HCT116 (cell line): ENCODE measurements around the gene RALGAPA1. TPM values are rescaled to one million over a fixed set of nuclear protein-coding genes. Genes with fewer than 3 reads are reported as not detected.

Experiments used
- ATAC-seq: fragments of 200-7000 bp; cut with Tn5 transposase; 2 replicates; pipeline ENCODE4 v1.9.1; 2020; ENCODE audit warnings: mild to moderate bottlenecking, moderate library complexity
- BruUV-seq: library from RNA; stranded (reverse); fragments of 400-500 nt; replicated peaks from 2 replicates; lab custom pipeline; 2021; lab: Mats Ljungman, UMichigan
- CTCF ChIA-PET: fragments of 300-600 bp; sonication (Branson Sonifier 250); formaldehyde crosslinking; loops from one replicate; lab custom pipeline; 2021; ENCODE audit warnings: antibody characterized with exemption; lab: Charles Lee
- POLR2A ChIA-PET: fragments of 300-600, 350-600 bp; sonication (Branson Sonifier 250); formaldehyde crosslinking; loops from one replicate; lab custom pipeline; 2021; ENCODE audit warnings: antibody characterized with exemption; lab: Charles Lee
- RAD21 ChIA-PET, 2 experiments: fragments of 300-600 bp; sonication (Branson Sonifier 250); formaldehyde crosslinking; loops; one replicate each; lab custom pipeline; 2023; ENCODE audit warnings: low total read pairs in 2 of 2; ENCODE audit not compliant: uncharacterized antibody in 2 of 2, unreplicated experiment in 2 of 2, low non-redundant PET in 1 of 2; lab: Charles Lee
- DNase-seq: peaks from one replicate; pipeline ENCODE4 v3.0.0-alpha.2; 2010; ENCODE audit warnings: low read depth, low spot score
- H2AFZ ChIP-seq: fragments of 200-600 bp; shearing (Covaris generic), sonication (generic); 2 replicates; pipeline ENCODE4 v1.6.1; 2017; ENCODE audit warnings: low read depth, mixed run types, mixed read lengths, antibody characterized with exemption, low read length; ENCODE audit not compliant: poor library complexity, severe bottlenecking
- H3K27ac ChIP-seq: 2 replicates; pipeline ENCODE4 v1.5.1; 2012; ENCODE audit warnings: low read depth, low read length
- H3K27me3 ChIP-seq: fragments of 200-600 bp; sonication (generic); 2 replicates; pipeline ENCODE4 v1.6.1; 2016; ENCODE audit warnings: mixed run types, low read length, mixed read lengths; ENCODE audit not compliant: insufficient read depth
- H3K36me3 ChIP-seq, 2 experiments: fragments of 200-500 bp in 1 of 2; fragments of 200-600 bp in 1 of 2; sonication (Bioruptor generic) in 1 of 2; sonication (generic) in 1 of 2; 2 replicates each; pipeline versions ENCODE4 v1.5.1 to v1.6.1; 2014 to 2016; ENCODE audit warnings: low read length in 2 of 2, inconsistent platforms in 1 of 2, mixed read lengths in 1 of 2, mixed run types in 1 of 2; ENCODE audit not compliant: insufficient read depth in 2 of 2, control insufficient read depth in 1 of 2
- H3K4me1 ChIP-seq, 2 experiments: fragments of 200-600 bp in 1 of 2; sonication (generic) in 1 of 2; 2 replicates each; pipeline versions ENCODE4 v1.5.1 to v1.6.1; 2012 to 2017; ENCODE audit warnings: low read length in 2 of 2, inconsistent platforms in 1 of 2, mild to moderate bottlenecking in 1 of 2, mixed read lengths in 1 of 2, mixed run types in 1 of 2, moderate library complexity in 1 of 2; ENCODE audit not compliant: insufficient read depth in 2 of 2, control insufficient read depth in 1 of 2
- H3K4me2 ChIP-seq: fragments of 200-600 bp; sonication (generic); 2 replicates; pipeline ENCODE4 v1.6.1; 2017; ENCODE audit warnings: mixed run types, low read length, mixed read lengths
- H3K4me3 ChIP-seq, 2 experiments: fragments of 200-600 bp in 1 of 2; sonication (generic) in 1 of 2; replicated peaks in 1 of 2; 2 replicates each; pipeline ENCODE4 v1.5.1; 2011 to 2016; ENCODE audit warnings: low read length in 2 of 2, control low read depth in 1 of 2, low read depth in 1 of 2, mild to moderate bottlenecking in 1 of 2, mixed read lengths in 1 of 2, mixed run types in 1 of 2
- H3K79me2 ChIP-seq: fragments of 200-600 bp; sonication (generic); 2 replicates; pipeline ENCODE4 v1.6.1; 2017; ENCODE audit warnings: mild to moderate bottlenecking, mixed run types, low read length, moderate library complexity, mixed read lengths; ENCODE audit not compliant: insufficient read depth
- H3K9ac ChIP-seq: fragments of 200-600 bp; sonication (generic); 2 replicates; pipeline ENCODE4 v1.6.1; 2016; ENCODE audit warnings: low read length, mixed read lengths
- H3K9me2 ChIP-seq: fragments of 200-600 bp; sonication (generic), shearing (Covaris generic); 2 replicates; pipeline ENCODE4 v1.6.1; 2017; ENCODE audit warnings: mixed run types, mild to moderate bottlenecking, moderate library complexity; ENCODE audit not compliant: insufficient read depth
- H3K9me3 ChIP-seq, 2 experiments: fragments of 200-500 bp in 1 of 2; fragments of 200-600 bp in 1 of 2; sonication (Bioruptor generic) in 1 of 2; sonication (generic) in 1 of 2; 2 replicates each; pipeline ENCODE4 v1.6.1; 2014 to 2017; ENCODE audit warnings: low read length in 2 of 2, mixed read lengths in 2 of 2, inconsistent platforms in 1 of 2, low read depth in 1 of 2, mild to moderate bottlenecking in 1 of 2, mixed run types in 1 of 2, moderate library complexity in 1 of 2; ENCODE audit not compliant: control insufficient read depth in 1 of 2, insufficient read depth in 1 of 2
- H4K20me1 ChIP-seq: fragments of 200-600 bp; sonication (generic), shearing (Covaris generic); 2 replicates; pipeline ENCODE4 v1.6.1; 2017; ENCODE audit warnings: mixed run types, mild to moderate bottlenecking, moderate library complexity; ENCODE audit not compliant: insufficient read depth
- ELF1 ChIP-seq: IDR thresholded peaks from 2 replicates; pipeline ENCODE4 v1.6.1; 2012; ENCODE audit warnings: low read depth, borderline replicate concordance
- EZH2 ChIP-seq: fragments of 200-600 bp; sonication (generic); IDR thresholded peaks from 2 replicates; pipeline ENCODE4 v1.6.1; 2017; ENCODE audit warnings: antibody characterized with exemption, mixed run types
- POLR2A ChIP-seq: IDR thresholded peaks from 2 replicates; pipeline ENCODE4 v1.7.0; 2011; ENCODE audit warnings: borderline replicate concordance; ENCODE audit not compliant: insufficient read depth, insufficient read length; ENCODE audit errors: extremely low read depth
- POLR2AphosphoS5 ChIP-seq: IDR thresholded peaks from 2 replicates; pipeline ENCODE4 v1.6.1; 2011; ENCODE audit warnings: mild to moderate bottlenecking, low read depth, low read length, moderate library complexity
- RAD21 ChIP-seq: IDR thresholded peaks from 2 replicates; pipeline ENCODE4 v1.6.1; 2012; ENCODE audit warnings: low read depth, mild to moderate bottlenecking
- SP1 ChIP-seq: IDR thresholded peaks from 2 replicates; pipeline ENCODE4 v1.6.1; 2012; ENCODE audit warnings: low read depth
- SRF ChIP-seq: IDR thresholded peaks from 2 replicates; pipeline ENCODE4 v1.6.1; 2012; ENCODE audit warnings: low read depth
- YY1 ChIP-seq: IDR thresholded peaks from 2 replicates; pipeline ENCODE4 v1.6.1; 2011; ENCODE audit warnings: low read length, low read depth, moderate library complexity, mild to moderate bottlenecking; ENCODE audit not compliant: insufficient replicate concordance; ENCODE audit errors: extremely low read depth
- intact Hi-C: fragments of 100-400 bp; cut with micrococcal nuclease; formaldehyde crosslinking; loops from 2 replicates; pipeline ENCODE4 v1.10.0; 2022
- total RNA-seq: library from RNA; stranded (reverse); gene quantifications from one replicate; pipeline ENCODE4 v1.2.1, GENCODE V29; 2021; ENCODE audit not compliant: unreplicated experiment
- TF ChIP-seq, protein P1 (sequence below): IDR thresholded peaks from 2 replicates; pipeline ENCODE4 v1.6.1; 2012
- TF ChIP-seq, protein P2 (sequence below): IDR thresholded peaks from 2 replicates; pipeline ENCODE4 v1.6.1; 2011; ENCODE audit warnings: mild to moderate bottlenecking, low read length, moderate library complexity; ENCODE audit not compliant: insufficient replicate concordance; ENCODE audit errors: extremely low read depth

The RALGAPA1 gene
- total RNA-seq, 1 experiment from 2014 or later: 29.3 TPM

DNA sequence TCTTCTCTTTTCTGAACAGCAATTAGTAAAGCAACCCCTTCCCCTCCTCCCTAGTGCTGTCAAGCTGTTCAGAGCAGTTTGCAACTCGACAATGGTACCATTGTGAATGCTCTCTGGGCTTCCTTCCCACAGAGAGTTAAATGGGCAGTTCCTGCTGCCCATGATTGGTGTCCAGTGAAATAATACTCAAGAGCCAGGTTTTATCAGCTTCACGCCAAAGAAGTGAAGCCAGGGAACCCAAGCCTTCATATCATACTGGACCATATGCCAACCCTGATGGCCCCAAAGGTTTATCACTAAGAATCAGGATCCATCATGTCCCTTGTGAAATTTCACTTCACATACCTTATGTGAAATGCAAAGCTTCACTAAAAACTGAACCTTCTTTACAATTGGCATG lies 250.4 kb downstream of the RALGAPA1 start:
- POLR2A ChIA-PET: no interaction called here
- Histone ChIP-seq H3K9me2 (0 out of 2 replicates have a peak, but pooled peaks cover 4% of the 10 kb centered on the region), H3K4me1 (no peaks in the 10 kb centered on the region)

DNA sequence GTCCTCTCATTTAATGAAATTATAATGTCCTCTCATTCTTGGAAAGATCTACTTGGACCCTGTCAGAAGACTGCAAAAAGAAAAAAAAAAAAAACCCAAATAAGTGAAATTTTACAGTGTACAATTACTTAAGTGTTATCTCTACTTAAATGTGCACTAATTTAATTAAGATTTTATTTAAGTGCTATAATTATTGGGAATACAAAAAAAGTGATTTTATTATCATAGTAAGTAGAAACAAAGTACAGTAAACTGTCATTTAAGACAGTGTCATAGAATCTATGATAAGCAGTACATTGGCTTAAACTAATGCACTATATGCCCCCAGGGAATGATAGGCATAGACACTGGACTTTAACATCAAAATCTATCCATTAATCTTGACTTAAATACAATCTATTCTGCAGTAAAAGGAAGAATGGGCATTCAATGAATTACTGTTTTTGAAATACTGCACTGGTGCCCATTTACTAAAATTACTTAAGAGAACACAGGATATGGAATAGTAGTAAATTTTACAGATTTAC lies 251.8 kb downstream of the RALGAPA1 start:
- POLR2A ChIA-PET: no interaction called here
- CTCF ChIA-PET: no interaction called here
- ATAC-seq (no peak), DNase-seq (no peak)
- RAD21 ChIA-PET: no interaction called here
- Histone ChIP-seq H3K4me1 (no peaks in the 10 kb centered on the region), H3K9me3 (no peaks in the 10 kb centered on the region), H3K9me2 (0 out of 2 replicates have a peak, but pooled peaks cover 4% of the 10 kb centered on the region), H3K36me3 (no peaks in the 10 kb centered on the region), H4K20me1 (no peaks in the 10 kb centered on the region), H3K4me3 (no peak overlapping the region), H3K9ac (no peak overlapping the region), H2AFZ (no peak overlapping the region), H3K4me2 (no peak overlapping the region), H3K79me2 (no peaks in the 10 kb centered on the region), H3K27me3 (no peaks in the 10 kb centered on the region), H3K27ac (no peak overlapping the region)
- intact Hi-C loops: no loop called here
- no peak for TF ChIP-seq POLR2AphosphoS5
- BruUV-seq: no TSS peak

More for the DNA sequence above, 250.4 kb downstream of the RALGAPA1 start:
- Histone ChIP-seq H3K9me3 (no peaks in the 10 kb centered on the region), H3K36me3 (no peaks in the 10 kb centered on the region), H3K79me2 (no peaks in the 10 kb centered on the region), H2AFZ (no peak overlapping the region), H3K27ac (no peak overlapping the region), H3K4me2 (no peak overlapping the region), H4K20me1 (no peaks in the 10 kb centered on the region), H3K4me3 (no peak overlapping the region), H3K9ac (no peak overlapping the region), H3K27me3 (no peaks in the 10 kb centered on the region)
- BruUV-seq: no TSS peak
- TF ChIP-seq ELF1 (no peak), POLR2A (no peak), EZH2 (no peak), SRF (no peak), SP1 (no peak), YY1 (no peak), RAD21 (no peak)
- TF ChIP-seq, protein P1, sequence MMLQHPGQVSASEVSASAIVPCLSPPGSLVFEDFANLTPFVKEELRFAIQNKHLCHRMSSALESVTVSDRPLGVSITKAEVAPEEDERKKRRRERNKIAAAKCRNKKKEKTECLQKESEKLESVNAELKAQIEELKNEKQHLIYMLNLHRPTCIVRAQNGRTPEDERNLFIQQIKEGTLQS: no peak
- TF ChIP-seq, protein P2, sequence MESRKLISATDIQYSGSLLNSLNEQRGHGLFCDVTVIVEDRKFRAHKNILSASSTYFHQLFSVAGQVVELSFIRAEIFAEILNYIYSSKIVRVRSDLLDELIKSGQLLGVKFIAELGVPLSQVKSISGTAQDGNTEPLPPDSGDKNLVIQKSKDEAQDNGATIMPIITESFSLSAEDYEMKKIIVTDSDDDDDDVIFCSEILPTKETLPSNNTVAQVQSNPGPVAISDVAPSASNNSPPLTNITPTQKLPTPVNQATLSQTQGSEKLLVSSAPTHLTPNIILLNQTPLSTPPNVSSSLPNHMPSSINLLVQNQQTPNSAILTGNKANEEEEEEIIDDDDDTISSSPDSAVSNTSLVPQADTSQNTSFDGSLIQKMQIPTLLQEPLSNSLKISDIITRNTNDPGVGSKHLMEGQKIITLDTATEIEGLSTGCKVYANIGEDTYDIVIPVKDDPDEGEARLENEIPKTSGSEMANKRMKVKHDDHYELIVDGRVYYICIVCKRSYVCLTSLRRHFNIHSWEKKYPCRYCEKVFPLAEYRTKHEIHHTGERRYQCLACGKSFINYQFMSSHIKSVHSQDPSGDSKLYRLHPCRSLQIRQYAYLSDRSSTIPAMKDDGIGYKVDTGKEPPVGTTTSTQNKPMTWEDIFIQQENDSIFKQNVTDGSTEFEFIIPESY: no peak
- CTCF ChIA-PET: no interaction called here
- intact Hi-C loops: no loop called here
- RAD21 ChIA-PET: no interaction called here
- DNase-seq: no peak
- ATAC-seq: no peak
